ENCODE results near the gene NDUFA1. TPM values are rescaled to one million over a fixed set of nuclear protein-coding genes. Genes with fewer than 3 reads are reported as not detected.

NDUFA1 gene
- total and polyA plus RNA-seq, 7 donors = 51.2 to 412 (median 106) TPM

DNA sequence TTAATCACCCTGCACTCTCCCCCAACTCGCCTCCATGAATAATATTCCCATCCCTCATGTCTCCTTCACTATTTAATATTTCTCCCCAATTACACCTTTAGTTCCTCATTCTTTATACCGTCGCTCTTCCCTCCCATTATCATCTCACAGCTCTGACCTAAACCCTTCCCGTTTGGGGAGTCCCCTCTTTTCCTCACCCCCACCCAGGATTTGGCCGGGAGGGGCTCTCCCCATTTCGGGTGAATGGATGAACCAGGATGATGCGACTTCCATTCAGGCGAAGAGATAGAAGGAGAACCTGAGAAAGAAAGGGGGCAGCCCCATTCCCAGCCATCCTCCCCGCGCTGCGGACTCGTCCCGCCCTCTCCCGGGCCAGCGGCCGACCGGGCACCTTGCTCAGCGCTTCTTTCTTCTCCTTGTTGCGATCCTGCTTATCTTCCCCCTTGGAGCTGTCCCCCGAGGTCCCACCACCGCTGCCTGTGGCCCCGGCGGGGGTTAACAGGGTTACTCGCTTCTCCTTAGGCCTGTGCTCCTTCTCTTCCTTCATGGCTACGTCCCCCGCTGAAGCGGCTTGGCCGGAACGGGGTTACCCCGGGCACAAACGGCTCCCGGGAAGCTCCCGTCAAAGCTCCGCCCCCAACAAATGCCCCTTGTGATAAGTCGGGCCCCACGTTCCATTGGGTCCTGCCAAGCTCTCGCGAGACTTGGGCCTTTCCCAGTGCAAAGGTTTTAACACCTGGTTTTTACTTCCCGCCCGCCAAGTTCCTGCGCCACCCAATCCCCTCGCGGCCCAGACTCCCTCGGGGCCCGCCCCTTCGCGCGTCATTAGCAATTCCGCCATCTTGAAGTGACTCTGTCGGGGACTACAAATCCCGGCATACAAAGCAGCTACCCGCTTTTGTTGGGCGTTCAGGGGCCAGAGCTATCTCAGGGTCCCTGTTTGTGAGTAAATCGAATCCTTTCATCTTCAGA lies 19.0 kb upstream of the NDUFA1 start, which contains the start of gene UPF3B:
UPF3B (minus strand) TSS at position 582 of the 972 bp plus-strand sequence; CDS start at position 547, 35 bp downstream.
- Histone ChIP-seq H3K4me1 (peaks cover 0 to 7% (median 5%) of the 10 kb centered on the region in 4 donors), H3K36me3 (peaks cover 0 to 7% (median 0%) of the 10 kb centered on the region in 4 donors), H3K27ac (peak within 1 kb of the TSS; percentile 86 to 92 (median 86)), H3K27me3 (no peaks in the 10 kb centered on the region), H3K9me3 (no peaks in the 10 kb centered on the region), H3K4me3 (peak within 1 kb of the TSS; percentile 54 to 69 (median 64))
- intact Hi-C loops (cut with DNase I) = loop anchor here (2.0 to 10.0 kb wide), 3 partner anchors 18 to 248 kb away; partner anchors contain the start of genes NDUFA1, NKRF, RNF113A and RPL39
- WGBS, 2 donors = 0 to 1% methylated on average over 54 of the region's 54 CpGs
- DNase-seq = peak; percentile 99
- TF ChIP-seq, protein P1, sequence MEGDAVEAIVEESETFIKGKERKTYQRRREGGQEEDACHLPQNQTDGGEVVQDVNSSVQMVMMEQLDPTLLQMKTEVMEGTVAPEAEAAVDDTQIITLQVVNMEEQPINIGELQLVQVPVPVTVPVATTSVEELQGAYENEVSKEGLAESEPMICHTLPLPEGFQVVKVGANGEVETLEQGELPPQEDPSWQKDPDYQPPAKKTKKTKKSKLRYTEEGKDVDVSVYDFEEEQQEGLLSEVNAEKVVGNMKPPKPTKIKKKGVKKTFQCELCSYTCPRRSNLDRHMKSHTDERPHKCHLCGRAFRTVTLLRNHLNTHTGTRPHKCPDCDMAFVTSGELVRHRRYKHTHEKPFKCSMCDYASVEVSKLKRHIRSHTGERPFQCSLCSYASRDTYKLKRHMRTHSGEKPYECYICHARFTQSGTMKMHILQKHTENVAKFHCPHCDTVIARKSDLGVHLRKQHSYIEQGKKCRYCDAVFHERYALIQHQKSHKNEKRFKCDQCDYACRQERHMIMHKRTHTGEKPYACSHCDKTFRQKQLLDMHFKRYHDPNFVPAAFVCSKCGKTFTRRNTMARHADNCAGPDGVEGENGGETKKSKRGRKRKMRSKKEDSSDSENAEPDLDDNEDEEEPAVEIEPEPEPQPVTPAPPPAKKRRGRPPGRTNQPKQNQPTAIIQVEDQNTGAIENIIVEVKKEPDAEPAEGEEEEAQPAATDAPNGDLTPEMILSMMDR (IDR thresholded peaks at IDR 0.05) = no peak
- TF ChIP-seq POLR2AphosphoS5 (IDR thresholded peaks at IDR 0.05) (peak; percentile 63 to 79 (median 72)), EP300 (IDR thresholded peaks at IDR 0.05) (no peak), POLR2A (IDR thresholded peaks at IDR 0.05) (peak; percentile 33 to 42)

DNA sequence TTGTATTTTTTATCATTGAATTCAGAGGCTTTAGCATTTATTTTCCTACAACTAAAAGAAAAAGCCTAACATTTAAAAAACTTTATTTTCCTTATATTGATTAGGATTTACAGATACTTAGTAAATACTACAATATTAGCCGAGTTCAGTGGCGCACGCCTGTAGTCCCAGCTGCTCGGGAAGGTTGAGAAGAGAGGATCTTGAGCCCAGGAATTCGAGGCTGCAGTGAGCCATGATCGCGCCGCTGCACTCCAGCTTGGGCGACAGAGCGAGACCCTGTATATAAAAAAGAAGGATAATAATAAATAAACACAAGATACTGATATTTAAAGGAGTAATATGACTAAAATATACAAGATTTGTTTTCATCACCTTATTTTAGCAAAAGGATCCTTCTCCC lies 18.2 kb upstream of the NDUFA1 start:
- peak overlapping the region; percentile 86 to 92 (median 86) for H3K27ac ChIP-seq
- H3K4me3 ChIP-seq = peak overlapping the region; percentile 10 to 69 (median 64)

DNA sequence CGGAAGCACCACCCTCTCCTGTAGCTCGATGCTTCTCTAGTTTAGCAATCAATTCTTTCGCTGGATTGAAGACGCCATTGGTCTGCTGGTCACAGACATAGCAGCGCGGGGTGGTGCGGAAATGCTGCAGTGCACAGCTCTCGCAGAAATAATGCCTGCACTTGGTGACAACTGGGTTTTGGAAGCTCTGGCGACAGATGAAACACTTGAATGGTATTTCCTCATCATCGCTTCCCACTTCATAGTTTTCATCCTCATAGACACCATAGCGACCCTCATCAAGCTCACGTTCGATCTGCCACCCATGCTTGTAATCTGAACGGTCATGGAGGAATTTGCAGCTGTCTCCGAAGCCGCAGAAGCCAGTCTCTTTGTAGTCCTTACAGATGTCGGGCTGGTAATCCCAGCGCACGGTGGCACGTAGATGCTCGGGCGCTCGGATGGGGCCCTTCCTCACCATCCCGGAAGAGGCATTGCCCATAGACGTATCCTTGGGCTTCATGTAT lies 953 bp upstream of the NDUFA1 start:
- intact Hi-C loops (cut with DNase I) = loop anchor here (2.0 to 10.0 kb wide), 2 partner anchors 18 to 176 kb away; partner anchors contain the start of genes SEPTIN6 and UPF3B
- no peaks in the 10 kb centered on the region for H3K27me3 ChIP-seq
- WGBS, 2 donors = 0 to 1% methylated on average over 25 of the region's 25 CpGs
- H3K27ac ChIP-seq = peak overlapping the region; percentile 91 to 96 (median 94)
- DNase-seq = peak; percentile 52
- peak overlapping the region; percentile 38 to 65 (median 61) for H3K4me3 ChIP-seq
- H3K36me3 ChIP-seq = peaks cover 0 to 9% (median under 1%) of the 10 kb centered on the region in 4 donors
- no peaks in the 10 kb centered on the region for H3K9me3 ChIP-seq
- H3K4me1 ChIP-seq = peaks cover 0 to 17% (median 7%) of the 10 kb centered on the region in 4 donors
- TF ChIP-seq, protein P1 (IDR thresholded peaks at IDR 0.05) = no peak
- TF ChIP-seq POLR2AphosphoS5 (IDR thresholded peaks at IDR 0.05) = no peak
- TF ChIP-seq POLR2A (IDR thresholded peaks at IDR 0.05) = no peak
- no peak for TF ChIP-seq EP300 (IDR thresholded peaks at IDR 0.05)

More for the DNA sequence above, 18.2 kb upstream of the NDUFA1 start:
- no peak for TF ChIP-seq EP300 (IDR thresholded peaks at IDR 0.05)
- no peak for TF ChIP-seq POLR2AphosphoS5 (IDR thresholded peaks at IDR 0.05)
- TF ChIP-seq, protein P1 (IDR thresholded peaks at IDR 0.05) = no peak
- no peak for TF ChIP-seq POLR2A (IDR thresholded peaks at IDR 0.05)
- WGBS, 2 donors = 18 to 46% methylated on average over 10 of the region's 10 CpGs
- Histone ChIP-seq H3K36me3 (peaks cover 0 to 7% (median 0%) of the 10 kb centered on the region in 4 donors), H3K27me3 (no peaks in the 10 kb centered on the region), H3K4me1 (peaks cover 0 to 7% (median 5%) of the 10 kb centered on the region in 4 donors), H3K9me3 (no peaks in the 10 kb centered on the region)
- intact Hi-C loops (cut with DNase I) = loop anchor here (2.0 to 10.0 kb wide), 3 partner anchors 17 to 249 kb away; partner anchors contain the start of genes NDUFA1, NKRF, RNF113A and RPL39
- DNase-seq = no peak

DNA sequence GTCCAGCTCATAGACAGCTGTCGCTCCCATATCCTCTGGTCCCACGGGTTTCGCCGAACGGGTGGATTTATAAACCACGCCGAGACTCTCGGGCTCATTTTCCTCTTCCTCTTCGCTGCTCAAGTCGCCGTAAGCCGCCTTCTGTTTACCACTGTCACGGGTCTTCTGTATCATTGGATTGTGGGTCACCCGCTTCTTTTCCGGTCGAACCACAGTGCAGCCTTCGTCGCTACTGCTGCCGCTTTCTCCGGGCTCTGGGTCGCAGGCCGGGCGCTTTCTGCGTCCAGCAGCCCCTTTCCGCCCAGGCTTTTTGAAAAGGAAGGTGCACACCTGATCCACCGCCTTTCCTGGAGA lies 410 bp upstream of the NDUFA1 start:
- WGBS, 2 donors = 0 to 1% methylated on average over 26 of the region's 26 CpGs
- H3K27ac ChIP-seq = peak overlapping the region; percentile 91 to 96 (median 94)
- TF ChIP-seq, protein P1 (IDR thresholded peaks at IDR 0.05) = no peak
- TF ChIP-seq EP300 (IDR thresholded peaks at IDR 0.05) (no peak), POLR2A (IDR thresholded peaks at IDR 0.05) (no peak), POLR2AphosphoS5 (IDR thresholded peaks at IDR 0.05) (no peak)
- no peaks in the 10 kb centered on the region for H3K9me3 ChIP-seq
- DNase-seq = no peak
- H3K4me1 ChIP-seq = peaks cover 0 to 17% (median 7%) of the 10 kb centered on the region in 4 donors
- peaks cover 0 to 14% (median 3%) of the 10 kb centered on the region in 4 donors for H3K36me3 ChIP-seq
- H3K27me3 ChIP-seq = no peaks in the 10 kb centered on the region
- peak overlapping the region; percentile 38 to 65 (median 61) for H3K4me3 ChIP-seq
- intact Hi-C loops (cut with DNase I) = loop anchor here (2.0 to 10.0 kb wide), 2 partner anchors 18 to 176 kb away; partner anchors contain the start of genes SEPTIN6 and UPF3B

Data from sigmoid colon (tissue), 7 donors.